ENCODE results near the gene SEMA3D.

Gene SEMA3D

GRCh38 chr7:85018498-85018897 is 168.4 kb downstream of the SEMA3D start:
- POLR2A ChIA-PET, result no interaction called here
- CTCF ChIA-PET, result interaction anchor here (0.7 to 16.4 kb wide), 2 partner anchors 303 to 1083 kb away, joined by 3 to 613 read pairs; no protein-coding TSS in a partner anchor
- no peak overlapping the region for H3K4me3 ChIP-seq (ENCODE audit: low read depth, low read length)
- no peak for TF ChIP-seq CTCF (IDR thresholded peaks at IDR 0.05; ENCODE audit: insufficient read depth, low read length, missing control alignments)
- no peak for DNase-seq (ENCODE audit: low read depth, low spot score)

GRCh38 chr7:85016286-85016685 is 170.6 kb downstream of the SEMA3D start:
- H3K4me3 ChIP-seq (ENCODE audit: low read depth, low read length), result no peak overlapping the region
- DNase-seq (ENCODE audit: low read depth, low spot score), result no peak
- CTCF ChIA-PET, result interaction anchor here (1.5 kb wide), 1 partner anchor 1080 kb away, joined by 6 read pairs; no protein-coding TSS in a partner anchor
- POLR2A ChIA-PET, result no interaction called here
- no peak for TF ChIP-seq CTCF (IDR thresholded peaks at IDR 0.05; ENCODE audit: insufficient read depth, low read length, missing control alignments)

GRCh38 chr7:85014936-85015660 is 171.8 kb downstream of the SEMA3D start:
- H3K4me3 ChIP-seq (ENCODE audit: low read depth, low read length), result no peak overlapping the region
- ChIA-PET CTCF (interaction anchor here (4.3 kb wide), 1 partner anchor 1080 kb away, joined by 27 read pairs; no protein-coding TSS in a partner anchor), POLR2A (no interaction called here)
- no peak for DNase-seq (ENCODE audit: low read depth, low spot score)
- TF ChIP-seq CTCF (IDR thresholded peaks at IDR 0.05; ENCODE audit: insufficient read depth, low read length, missing control alignments), result no peak

GRCh38 chr7:85011127-85011526 is 175.7 kb downstream of the SEMA3D start:
- TF ChIP-seq CTCF (IDR thresholded peaks at IDR 0.05; ENCODE audit: insufficient read depth, low read length, missing control alignments), result no peak
- POLR2A ChIA-PET, result no interaction called here
- DNase-seq (ENCODE audit: low read depth, low spot score), result no peak
- H3K4me3 ChIP-seq (ENCODE audit: low read depth, low read length), result no peak overlapping the region
- CTCF ChIA-PET, result interaction anchor here (1.1 to 2.0 kb wide), 4 partner anchors 9 to 1072 kb away, joined by 3 to 7 read pairs (median 6); no protein-coding TSS in a partner anchor

GRCh38 chr7:85010306-85010705 is 176.6 kb downstream of the SEMA3D start:
- no peak for DNase-seq (ENCODE audit: low read depth, low spot score)
- CTCF ChIA-PET, result interaction anchor here (1.1 to 2.0 kb wide), 4 partner anchors 10 to 1071 kb away, joined by 3 to 7 read pairs (median 6); no protein-coding TSS in a partner anchor
- POLR2A ChIA-PET, result no interaction called here
- no peak overlapping the region for H3K4me3 ChIP-seq (ENCODE audit: low read depth, low read length)
- TF ChIP-seq CTCF (IDR thresholded peaks at IDR 0.05; ENCODE audit: insufficient read depth, low read length, missing control alignments), result no peak

- CTCF ChIA-PET, result interaction anchor here (1.3 kb wide), 1 partner anchor 1072 kb away, joined by 3 read pairs; no protein-coding TSS in a partner anchor
- no peak for TF ChIP-seq CTCF (IDR thresholded peaks at IDR 0.05; ENCODE audit: insufficient read depth, low read length, missing control alignments)
- POLR2A ChIA-PET, result no interaction called here
Observed at GRCh38 chr7:85006754-85007153, 180.1 kb downstream of the SEMA3D start.

More at GRCh38 chr7:85006754-85007153, 180.1 kb downstream of the SEMA3D start:
- no peak for DNase-seq (ENCODE audit: low read depth, low spot score)
- no peak overlapping the region for H3K4me3 ChIP-seq (ENCODE audit: low read depth, low read length)
